Astrocyte of the spinal cord (primary cell): ENCODE measurements around the gene VGLL3.

Experiments used
- DNase-seq: peaks from one replicate; pipeline ENCODE4 v3.0.0; 2011; ENCODE audit warnings: low read depth, low spot score
- H3K4me3 ChIP-seq: 2 replicates; pipeline ENCODE4 v1.5.1; 2011; ENCODE audit warnings: low read depth, mild to moderate bottlenecking, low read length, moderate library complexity
- CTCF ChIP-seq: IDR thresholded peaks from 2 replicates; pipeline ENCODE4 v1.5.1; 2012; ENCODE audit warnings: low read depth, mild to moderate bottlenecking, low read length, inconsistent platforms
- in situ Hi-C: cut with HindIII; loops from 2 replicates; pipeline ENCODE4 v1.10.0; 2017; ENCODE audit warnings: low sequenced_read_pairs

The VGLL3 gene

GRCh38 chr3:86960550-86960949, 30.4 kb downstream of the VGLL3 start:
- in situ Hi-C loops: no loop called here
- no peak for TF ChIP-seq CTCF
- no peak overlapping the region for H3K4me3 ChIP-seq
- DNase-seq: no peak

DNA sequence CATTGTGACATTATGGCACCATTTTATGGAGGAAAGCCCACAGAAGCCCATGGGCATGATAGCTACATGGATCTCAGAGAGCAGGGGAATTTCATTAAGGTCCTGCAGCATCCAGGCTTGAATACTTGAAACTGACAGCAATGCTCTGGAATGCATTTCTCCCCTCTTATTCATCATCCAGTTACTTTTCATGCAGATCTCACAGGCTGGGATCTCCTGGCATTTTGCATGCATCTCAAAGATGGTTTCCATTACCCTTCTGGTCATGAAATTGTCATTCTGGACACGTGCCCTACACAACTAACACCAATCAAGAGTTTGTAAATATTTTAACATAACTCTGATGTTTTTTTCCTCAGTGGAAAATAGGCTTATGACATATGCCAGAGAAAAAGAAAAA, 32.4 kb downstream of the VGLL3 start:
- no peak overlapping the region for H3K4me3 ChIP-seq
- in situ Hi-C loops: no loop called here
- no peak for TF ChIP-seq CTCF
- peak; percentile 70 for DNase-seq

GRCh38 chr3:86954747-86955146, 36.2 kb downstream of the VGLL3 start:
- DNase-seq: peak; percentile 44
- TF ChIP-seq CTCF: no peak
- H3K4me3 ChIP-seq: no peak overlapping the region
- in situ Hi-C loops: no loop called here

DNA sequence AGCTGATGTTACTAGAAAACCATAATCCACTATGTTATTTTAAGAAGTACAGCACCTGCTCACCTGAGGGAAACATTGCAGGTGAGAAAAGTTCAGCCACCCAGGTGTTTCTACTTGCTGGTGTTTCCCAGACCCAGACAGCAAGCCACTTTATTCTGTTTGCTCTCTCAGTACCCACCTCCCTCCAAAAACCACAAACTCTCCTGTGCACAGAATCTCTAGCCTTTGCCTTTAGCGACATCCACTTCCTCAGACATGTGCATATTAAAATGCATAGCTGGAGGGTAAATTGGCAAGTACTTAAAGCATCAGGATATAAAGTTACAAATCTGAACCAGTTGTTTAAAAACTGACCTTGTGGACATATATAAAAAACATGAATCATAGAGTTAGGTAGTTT, 36.7 kb downstream of the VGLL3 start:
- DNase-seq: no peak
- in situ Hi-C loops: no loop called here
- H3K4me3 ChIP-seq: no peak overlapping the region
- TF ChIP-seq CTCF: no peak

- in situ Hi-C loops: no loop called here
- peak; percentile 55 for DNase-seq
- TF ChIP-seq CTCF: no peak
- H3K4me3 ChIP-seq: no peak overlapping the region
Measured at GRCh38 chr3:86951322-86951721, 39.6 kb downstream of the VGLL3 start.

DNA sequence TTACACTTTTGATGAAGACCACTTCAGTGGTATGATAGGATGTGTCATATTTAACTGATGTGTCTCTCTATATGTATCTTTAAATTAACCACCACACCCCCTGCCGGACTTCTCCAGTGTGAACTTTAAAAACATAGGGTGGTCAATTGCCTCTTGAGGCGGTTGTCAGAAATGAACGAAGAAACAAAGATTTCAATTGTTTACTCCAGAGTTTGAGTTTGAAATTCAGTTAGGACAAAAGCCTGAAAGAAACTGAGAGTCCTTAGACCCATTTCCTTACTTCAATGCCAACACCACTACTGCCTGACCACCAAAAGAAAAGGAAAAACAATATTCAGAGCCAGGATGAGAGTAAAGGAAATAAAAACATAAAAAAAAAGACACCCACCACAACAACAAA, 40.2 kb downstream of the VGLL3 start:
- DNase-seq: no peak
- H3K4me3 ChIP-seq: no peak overlapping the region
- no peak for TF ChIP-seq CTCF
- in situ Hi-C loops: no loop called here

DNA sequence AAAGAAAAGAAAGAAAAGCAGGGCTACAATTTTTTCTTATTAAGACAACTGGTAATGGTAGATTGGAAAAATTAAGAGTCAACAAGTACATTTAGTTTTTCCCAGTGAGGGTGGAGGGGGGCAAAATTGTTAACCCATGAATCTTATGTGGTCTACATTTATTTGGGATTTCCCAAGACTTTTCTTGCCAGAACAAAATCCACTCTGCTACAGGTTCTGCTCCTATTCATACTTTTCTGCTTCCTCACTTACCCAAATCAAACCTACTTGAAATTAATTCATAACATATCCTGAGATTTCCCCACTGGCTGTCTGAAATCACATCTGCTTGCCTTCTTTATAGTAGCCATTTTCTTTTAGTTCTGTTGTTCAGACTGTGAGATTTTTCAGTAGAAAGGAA, 41.1 kb downstream of the VGLL3 start:
- TF ChIP-seq CTCF: no peak
- no peak overlapping the region for H3K4me3 ChIP-seq
- in situ Hi-C loops: no loop called here
- DNase-seq: no peak
